Measurements from ENCODE around the gene UBA1.
"Not testable (repeated sequence)": the region's sequence is repeated elsewhere in the genome, so short reads cannot be mapped to it uniquely, and the experiment has no call there.

DNA sequence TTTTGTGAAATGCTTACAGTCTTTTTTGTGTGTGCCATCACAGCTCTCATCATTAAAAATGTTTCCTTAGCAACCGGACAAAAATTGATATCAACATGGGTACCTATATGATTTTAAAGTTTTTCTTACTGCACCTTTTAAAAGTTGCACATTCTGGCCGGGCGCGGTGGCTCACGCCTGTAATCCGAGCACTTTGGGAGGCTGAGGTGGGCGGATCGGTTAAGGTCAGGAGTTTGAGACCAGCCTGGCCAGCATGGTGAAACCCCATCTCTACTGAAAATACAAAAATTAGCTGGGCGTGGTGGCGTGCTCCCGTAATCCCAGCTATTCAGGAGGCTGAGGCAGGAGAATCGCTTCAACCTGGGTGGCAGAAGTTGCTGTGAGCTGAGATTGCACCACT lies 64.0 kb downstream of the UBA1 start:
- TF ChIP-seq, protein P1, sequence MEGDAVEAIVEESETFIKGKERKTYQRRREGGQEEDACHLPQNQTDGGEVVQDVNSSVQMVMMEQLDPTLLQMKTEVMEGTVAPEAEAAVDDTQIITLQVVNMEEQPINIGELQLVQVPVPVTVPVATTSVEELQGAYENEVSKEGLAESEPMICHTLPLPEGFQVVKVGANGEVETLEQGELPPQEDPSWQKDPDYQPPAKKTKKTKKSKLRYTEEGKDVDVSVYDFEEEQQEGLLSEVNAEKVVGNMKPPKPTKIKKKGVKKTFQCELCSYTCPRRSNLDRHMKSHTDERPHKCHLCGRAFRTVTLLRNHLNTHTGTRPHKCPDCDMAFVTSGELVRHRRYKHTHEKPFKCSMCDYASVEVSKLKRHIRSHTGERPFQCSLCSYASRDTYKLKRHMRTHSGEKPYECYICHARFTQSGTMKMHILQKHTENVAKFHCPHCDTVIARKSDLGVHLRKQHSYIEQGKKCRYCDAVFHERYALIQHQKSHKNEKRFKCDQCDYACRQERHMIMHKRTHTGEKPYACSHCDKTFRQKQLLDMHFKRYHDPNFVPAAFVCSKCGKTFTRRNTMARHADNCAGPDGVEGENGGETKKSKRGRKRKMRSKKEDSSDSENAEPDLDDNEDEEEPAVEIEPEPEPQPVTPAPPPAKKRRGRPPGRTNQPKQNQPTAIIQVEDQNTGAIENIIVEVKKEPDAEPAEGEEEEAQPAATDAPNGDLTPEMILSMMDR (IDR thresholded peaks at IDR 0.05; ENCODE audit: low read length), result not testable (repeated sequence)
- TF ChIP-seq EZH2 (IDR thresholded peaks at IDR 0.05; ENCODE audit: borderline replicate concordance, low read length), result not testable (repeated sequence)

Measured in OCI-LY1 (cell line).